ENCODE results near the gene DOCK4.

DOCK4 gene

GRCh38 chr7:112190120-112190519 is 16.1 kb downstream of the DOCK4 start:
- no peak for DNase-seq

GRCh38 chr7:112189691-112190090 is 16.5 kb downstream of the DOCK4 start:
- no peak for DNase-seq

- DNase-seq = no peak
These were observed 17.9 kb downstream of the DOCK4 start for GRCh38 chr7:112188257-112188656.

DNA sequence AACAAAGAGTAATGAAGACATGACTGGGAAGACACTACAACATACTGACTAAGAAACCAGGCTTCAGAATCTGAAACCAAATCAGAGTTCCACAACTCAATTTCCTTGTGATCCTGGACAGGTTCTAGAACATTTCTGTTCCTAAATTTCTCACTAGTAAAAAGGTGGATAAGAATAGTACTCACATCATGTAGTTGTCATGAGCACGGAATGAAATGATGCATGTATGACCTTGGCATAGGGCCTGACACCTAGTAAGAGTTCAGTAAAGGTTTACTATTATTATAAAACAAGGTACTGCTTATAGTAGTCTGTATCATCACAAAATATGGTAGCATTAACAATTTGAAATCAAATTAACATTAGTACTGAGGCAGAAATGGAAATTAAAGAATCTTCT is 19.9 kb downstream of the DOCK4 start:
- no peak for DNase-seq

GRCh38 chr7:112185005-112185834 is 21.0 kb downstream of the DOCK4 start:
- no peak for DNase-seq

DNA sequence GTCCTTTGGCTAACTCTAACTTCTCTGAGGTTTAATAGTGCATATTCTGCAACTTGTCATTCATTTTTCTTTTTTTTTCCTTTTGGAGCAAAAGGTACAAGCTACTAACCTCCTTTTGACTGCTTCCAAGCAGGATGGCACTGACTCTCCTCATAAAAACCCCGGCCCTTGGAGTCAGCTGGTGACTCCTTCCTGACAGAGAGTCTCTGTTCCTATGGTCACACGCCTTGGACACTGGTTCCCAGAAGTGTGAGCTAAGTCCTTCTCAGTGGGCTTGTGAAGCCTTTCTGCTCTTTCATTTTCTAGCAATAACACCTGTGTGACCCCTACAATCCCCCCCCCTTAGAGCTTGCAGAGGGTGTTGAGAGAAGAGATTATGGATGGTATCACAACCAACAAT is 21.7 kb downstream of the DOCK4 start:
- DNase-seq = no peak

DNA sequence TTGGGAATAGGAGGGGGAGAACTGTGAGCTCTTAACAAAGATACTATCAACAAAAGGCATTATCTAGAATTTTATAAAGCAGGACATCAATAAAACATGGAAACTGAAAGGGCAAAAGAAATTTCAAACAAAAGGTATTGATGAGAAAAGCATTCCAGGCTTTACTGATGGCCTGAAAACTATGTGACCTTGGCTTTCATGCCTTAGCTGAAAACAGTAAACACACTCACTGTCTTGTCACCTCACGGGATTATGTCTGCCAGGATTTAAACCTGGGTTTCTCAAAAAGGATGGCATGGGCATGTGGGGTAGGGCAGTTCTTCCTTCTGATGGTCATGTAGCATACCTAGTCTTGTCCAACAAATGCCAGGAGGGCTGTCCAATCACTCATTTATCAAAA is 22.9 kb downstream of the DOCK4 start:
- no peak for DNase-seq

DNA sequence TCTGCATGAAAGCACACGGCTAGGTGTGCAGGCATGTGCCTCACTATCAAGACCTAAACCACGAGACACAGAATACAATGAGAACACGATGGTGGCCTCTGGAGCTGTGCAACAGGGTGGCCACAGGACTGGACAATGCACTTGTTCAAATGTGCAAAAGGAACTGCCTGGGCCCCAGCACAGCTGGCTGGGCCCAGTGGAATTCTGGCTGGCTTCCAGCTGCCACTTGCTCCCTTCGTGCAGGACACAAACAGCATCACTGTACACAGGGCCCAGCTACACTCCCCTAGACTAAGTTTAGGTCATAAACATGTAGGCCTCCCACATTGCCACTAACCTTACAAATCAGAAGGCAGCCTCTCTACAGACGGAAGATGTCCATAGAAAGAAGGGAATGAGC is 23.4 kb downstream of the DOCK4 start:
- no peak for DNase-seq

- DNase-seq = no peak
These were observed 26.0 kb downstream of the DOCK4 start for GRCh38 chr7:112180223-112180622.

GRCh38 chr7:112176693-112177415 is 29.3 kb downstream of the DOCK4 start:
- DNase-seq = no peak

- DNase-seq = no peak
These were observed 30.0 kb downstream of the DOCK4 start for GRCh38 chr7:112176241-112176640.

DNA sequence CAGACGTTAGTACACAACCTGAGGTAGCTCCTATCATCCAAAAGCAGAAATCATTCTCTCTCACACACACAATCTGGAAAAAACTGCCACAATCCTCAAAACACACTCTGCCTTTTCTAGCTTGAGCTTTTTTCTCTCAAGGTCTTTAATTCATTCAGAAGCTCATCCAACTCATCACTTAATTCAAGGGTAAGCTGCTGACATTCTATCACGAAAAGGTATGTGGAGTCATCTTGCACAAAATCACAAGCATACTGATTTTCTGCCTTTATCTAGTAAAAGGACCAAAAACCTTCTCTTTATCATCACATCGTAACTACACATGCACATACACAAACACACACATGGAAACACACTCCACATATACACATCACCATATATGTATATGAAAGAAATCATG is 32.0 kb downstream of the DOCK4 start:
- DNase-seq = no peak

- no peak for DNase-seq
These were observed 32.7 kb downstream of the DOCK4 start for GRCh38 chr7:112173568-112173905.

GRCh38 chr7:112172870-112173567 is 33.2 kb downstream of the DOCK4 start:
- peak; percentile 30 for DNase-seq

- DNase-seq = no peak
These were observed 34.5 kb downstream of the DOCK4 start for GRCh38 chr7:112171673-112172072.

- no peak for DNase-seq
These were observed 37.3 kb downstream of the DOCK4 start for GRCh38 chr7:112168915-112169314.

DNA sequence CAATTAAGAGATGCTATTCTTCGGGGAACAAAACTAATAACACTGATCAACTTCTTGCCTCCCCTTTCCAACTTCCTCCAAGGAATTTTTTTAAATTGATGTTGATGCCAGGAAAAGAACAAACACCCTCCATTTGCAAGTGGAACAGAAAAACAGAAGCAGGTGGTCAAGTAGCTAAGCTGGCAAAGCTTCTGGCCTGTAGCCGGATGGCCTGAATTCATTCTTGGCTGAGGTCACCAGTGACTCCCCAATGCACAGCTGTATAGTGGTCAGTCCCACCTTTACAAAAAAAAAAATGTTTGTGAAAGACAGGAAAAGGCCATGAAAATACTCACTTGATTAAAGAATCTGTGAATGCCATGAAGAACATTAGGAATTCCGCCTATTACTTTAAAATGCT is 39.1 kb downstream of the DOCK4 start:
- DNase-seq = no peak

DNA sequence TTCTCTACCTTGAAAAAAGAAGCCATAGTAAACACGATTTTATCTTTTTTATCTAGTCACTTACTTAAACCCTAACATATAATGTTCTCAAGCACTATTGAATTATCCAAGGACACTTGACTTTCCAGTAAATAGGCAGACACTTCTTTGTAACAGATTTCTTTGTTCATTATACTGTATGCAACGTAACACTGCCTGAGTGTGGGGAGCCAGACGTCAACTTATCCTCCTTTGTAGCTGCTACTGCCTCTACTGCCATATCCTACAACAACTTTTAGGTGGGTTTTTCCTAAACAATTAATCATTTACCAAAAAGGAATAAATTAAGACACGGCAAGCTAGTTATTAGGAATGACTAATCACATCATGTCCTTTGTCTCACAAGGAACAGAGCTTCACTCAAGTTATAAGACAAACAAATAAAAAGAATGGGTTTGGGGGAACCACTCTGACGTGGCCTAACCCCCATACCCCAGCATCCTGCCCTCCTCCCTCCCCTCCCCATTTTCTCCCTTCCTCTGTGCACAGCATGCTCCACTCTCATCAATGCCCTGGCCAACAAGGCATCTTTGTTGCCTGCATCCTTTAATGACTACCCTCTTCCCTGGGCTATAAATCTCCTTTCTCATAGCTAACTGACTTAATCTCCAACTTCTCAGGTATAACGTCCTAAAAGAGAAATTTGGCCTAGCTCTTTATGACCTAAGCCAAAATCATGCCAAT is 43.3 kb downstream of the DOCK4 start:
- peak; percentile 31 for DNase-seq

DNA sequence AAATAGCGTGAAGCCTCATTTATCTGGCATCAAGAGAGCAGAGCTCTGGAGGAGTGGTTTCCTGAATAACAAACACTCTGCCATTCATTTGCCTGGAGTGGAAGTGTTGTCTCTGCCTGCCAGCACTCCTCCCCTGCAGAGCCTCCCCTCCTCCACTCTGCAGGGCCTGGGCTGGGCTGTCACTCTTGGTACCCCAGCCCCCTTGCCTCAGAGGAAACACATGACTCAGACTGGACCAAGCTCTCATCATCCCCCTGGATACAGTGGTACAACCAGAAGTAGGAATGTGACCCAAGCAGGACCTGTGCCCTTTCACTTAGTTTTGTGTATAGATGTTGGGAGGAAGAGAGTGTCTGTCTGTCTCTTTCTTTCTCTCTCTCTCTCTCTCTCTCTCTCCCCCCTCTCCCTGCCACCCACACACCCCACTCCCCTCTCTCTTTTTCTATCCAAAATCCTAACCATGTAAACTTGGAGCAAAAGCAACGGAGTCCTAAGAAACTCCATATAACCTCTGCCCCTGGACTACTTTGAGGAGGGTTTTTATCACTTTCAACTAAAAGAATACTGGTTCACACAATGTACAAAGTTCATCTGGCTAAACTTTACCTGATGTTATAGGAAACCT is 43.9 kb downstream of the DOCK4 start:
- peak; percentile 71 for DNase-seq

DNA sequence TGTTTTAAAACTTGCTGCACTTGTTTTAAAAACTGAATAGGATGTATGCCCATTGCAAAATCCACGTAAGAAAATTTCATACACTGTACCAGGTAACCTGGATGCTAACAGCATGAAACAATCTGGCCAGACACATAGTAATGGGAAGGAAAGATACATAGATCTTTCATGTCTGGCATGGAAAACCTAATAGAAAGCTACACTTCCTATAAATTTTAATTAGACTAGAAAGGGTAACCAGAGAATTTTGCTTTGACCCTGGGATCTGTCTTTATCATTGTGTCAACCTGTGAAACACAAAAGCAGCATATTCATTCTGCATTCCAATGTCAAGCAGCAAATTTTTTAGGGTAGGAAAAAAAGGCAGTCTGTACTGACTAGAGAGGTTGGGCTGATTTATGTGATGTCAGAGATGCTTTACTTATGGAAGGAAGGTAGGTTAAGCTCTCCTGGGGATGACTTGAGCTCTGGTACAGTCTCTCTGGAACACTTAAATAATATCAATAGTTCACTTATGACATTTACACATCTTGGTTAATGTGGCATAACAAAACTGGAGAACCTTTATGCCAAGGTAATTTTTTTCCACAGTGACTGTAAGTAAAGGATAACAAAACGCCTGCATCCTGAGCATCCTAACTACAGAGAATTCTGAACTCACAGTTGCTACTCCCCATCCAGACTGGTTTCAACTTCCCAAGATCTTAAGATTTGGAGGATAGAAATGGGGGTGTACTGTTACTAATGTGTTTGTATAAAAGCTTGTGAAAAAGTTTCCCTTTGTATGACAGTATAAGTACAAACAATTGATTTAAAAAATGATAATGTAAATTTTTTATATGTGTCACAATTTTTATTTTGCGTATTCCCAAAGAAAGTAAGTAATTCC is 44.7 kb downstream of the DOCK4 start:
- DNase-seq = no peak

DNA sequence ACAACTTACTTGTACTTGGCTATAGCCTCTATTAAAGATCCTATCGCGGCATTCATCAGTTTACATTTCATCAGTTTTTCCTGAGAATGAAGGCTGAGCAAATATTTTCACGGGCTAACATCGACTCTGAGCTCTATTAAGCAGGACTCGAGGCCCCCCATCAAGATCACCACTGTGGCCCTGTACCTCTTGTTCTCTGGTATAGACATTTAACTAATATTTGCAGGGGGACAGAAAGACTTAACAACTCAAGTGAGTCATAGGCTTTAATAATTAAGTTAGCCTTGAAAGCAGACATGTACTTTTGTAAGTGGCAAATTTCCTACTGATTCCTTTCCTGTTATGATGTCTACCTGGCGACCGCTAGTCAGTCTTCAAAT is 45.4 kb downstream of the DOCK4 start:
- no peak for DNase-seq

Data from NCI-H1092 treated with DMSO at 0.1 percent for 48 hours (cell line).